Mononuclear cell (primary cell): ENCODE data around the gene STAB1. TPM values are rescaled to one million over a fixed set of nuclear protein-coding genes. Genes with fewer than 3 reads are reported as not detected.
"Not testable (repeated sequence)": the region's sequence is repeated elsewhere in the genome, so short reads cannot be mapped to it uniquely, and the experiment has no call there.

Source experiments
- H3K27me3 ChIP-seq: 2 replicates; pipeline ENCODE4 v1.6.0; 2011; ENCODE audit warnings: low read length, control low read depth; ENCODE audit not compliant: insufficient read depth
- H3K4me1 ChIP-seq: 2 replicates; pipeline ENCODE4 v1.5.1; 2011; ENCODE audit warnings: mild to moderate bottlenecking, low read length, control low read depth; ENCODE audit not compliant: insufficient read depth
- H3K4me3 ChIP-seq: 2 replicates; pipeline ENCODE4 v1.5.1; 2011; ENCODE audit warnings: mild to moderate bottlenecking, low read length, moderate library complexity
- H3K9me3 ChIP-seq: 2 replicates; pipeline ENCODE4 v1.5.1; 2011; ENCODE audit warnings: low read depth, mild to moderate bottlenecking, control low read depth, low read length
- total RNA-seq: library from RNA; depleted of rRNA; stranded (reverse); fragments of >200 nt; gene quantifications from one replicate; pipeline ENCODE4 v1.2.3, GENCODE V29; 2012

Gene STAB1
- total RNA-seq, 1 donor = 42.6 TPM

GRCh38 chr3:52519445-52520140 lies 24.5 kb downstream of the STAB1 start:
- Histone ChIP-seq H3K4me3 (no peak overlapping the region), H3K9me3 (no peaks in the 10 kb centered on the region), H3K4me1 (no peaks in the 10 kb centered on the region), H3K27me3 (no peaks in the 10 kb centered on the region)

GRCh38 chr3:52520141-52520667 lies 25.1 kb downstream of the STAB1 start:
- Histone ChIP-seq H3K4me3 (no peak overlapping the region), H3K9me3 (no peaks in the 10 kb centered on the region), H3K27me3 (no peaks in the 10 kb centered on the region), H3K4me1 (no peaks in the 10 kb centered on the region)

GRCh38 chr3:52520716-52521487 lies 25.8 kb downstream of the STAB1 start:
- no peaks in the 10 kb centered on the region for H3K4me1 ChIP-seq
- no peak overlapping the region for H3K4me3 ChIP-seq
- H3K27me3 ChIP-seq = no peaks in the 10 kb centered on the region
- no peaks in the 10 kb centered on the region for H3K9me3 ChIP-seq

DNA sequence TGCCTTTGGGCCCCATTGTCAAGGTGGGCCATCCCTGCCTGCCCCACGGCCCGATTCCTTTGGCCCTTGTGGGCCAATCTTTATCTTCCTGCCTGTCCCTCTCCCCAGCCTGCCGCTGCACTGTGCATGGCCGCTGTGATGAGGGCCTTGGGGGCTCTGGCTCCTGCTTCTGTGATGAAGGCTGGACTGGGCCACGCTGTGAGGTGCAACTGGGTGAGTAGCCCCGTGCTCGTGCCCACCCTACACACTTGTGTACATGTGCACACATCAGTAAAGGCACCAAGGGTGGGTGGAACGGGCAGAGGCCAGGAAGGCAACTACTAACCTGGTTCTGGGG lies 26.3 kb downstream of the STAB1 start:
- no peaks in the 10 kb centered on the region for H3K9me3 ChIP-seq
- H3K27me3 ChIP-seq = no peaks in the 10 kb centered on the region
- H3K4me1 ChIP-seq = no peaks in the 10 kb centered on the region
- H3K4me3 ChIP-seq = no peak overlapping the region

DNA sequence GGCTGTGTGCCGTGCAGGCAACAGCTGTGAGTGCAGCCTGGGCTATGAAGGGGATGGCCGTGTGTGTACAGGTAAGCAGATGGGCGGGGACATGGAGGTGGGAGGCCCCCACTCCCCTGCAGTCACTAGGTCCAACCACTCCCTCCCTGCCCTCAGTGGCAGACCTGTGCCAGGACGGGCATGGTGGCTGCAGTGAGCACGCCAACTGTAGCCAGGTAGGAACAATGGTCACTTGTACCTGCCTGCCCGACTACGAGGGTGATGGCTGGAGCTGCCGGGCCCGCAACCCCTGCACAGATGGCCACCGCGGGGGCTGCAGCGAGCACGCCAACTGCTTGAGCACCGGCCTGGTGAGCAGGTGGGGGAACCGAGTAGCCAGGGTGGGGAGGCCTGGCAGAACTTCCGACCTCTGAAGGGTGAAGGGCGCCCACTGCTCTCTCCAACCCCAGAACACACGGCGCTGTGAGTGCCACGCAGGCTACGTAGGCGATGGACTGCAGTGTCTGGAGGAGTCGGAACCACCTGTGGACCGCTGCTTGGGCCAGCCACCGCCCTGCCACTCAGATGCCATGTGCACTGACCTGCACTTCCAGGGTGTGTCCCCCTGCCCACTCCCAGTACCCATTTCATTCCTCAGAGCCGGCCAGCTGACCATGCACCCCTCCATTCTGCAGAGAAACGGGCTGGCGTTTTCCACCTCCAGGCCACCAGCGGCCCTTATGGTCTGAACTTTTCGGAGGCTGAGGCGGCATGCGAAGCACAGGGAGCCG lies 26.9 kb downstream of the STAB1 start:
- Histone ChIP-seq H3K4me1 (no peaks in the 10 kb centered on the region), H3K9me3 (no peaks in the 10 kb centered on the region), H3K27me3 (no peaks in the 10 kb centered on the region), H3K4me3 (no peak overlapping the region)

- no peaks in the 10 kb centered on the region for H3K27me3 ChIP-seq
- no peaks in the 10 kb centered on the region for H3K9me3 ChIP-seq
- no peaks in the 10 kb centered on the region for H3K4me1 ChIP-seq
- no peak overlapping the region for H3K4me3 ChIP-seq
Observed at GRCh38 chr3:52522651-52523251, 27.6 kb downstream of the STAB1 start.

DNA sequence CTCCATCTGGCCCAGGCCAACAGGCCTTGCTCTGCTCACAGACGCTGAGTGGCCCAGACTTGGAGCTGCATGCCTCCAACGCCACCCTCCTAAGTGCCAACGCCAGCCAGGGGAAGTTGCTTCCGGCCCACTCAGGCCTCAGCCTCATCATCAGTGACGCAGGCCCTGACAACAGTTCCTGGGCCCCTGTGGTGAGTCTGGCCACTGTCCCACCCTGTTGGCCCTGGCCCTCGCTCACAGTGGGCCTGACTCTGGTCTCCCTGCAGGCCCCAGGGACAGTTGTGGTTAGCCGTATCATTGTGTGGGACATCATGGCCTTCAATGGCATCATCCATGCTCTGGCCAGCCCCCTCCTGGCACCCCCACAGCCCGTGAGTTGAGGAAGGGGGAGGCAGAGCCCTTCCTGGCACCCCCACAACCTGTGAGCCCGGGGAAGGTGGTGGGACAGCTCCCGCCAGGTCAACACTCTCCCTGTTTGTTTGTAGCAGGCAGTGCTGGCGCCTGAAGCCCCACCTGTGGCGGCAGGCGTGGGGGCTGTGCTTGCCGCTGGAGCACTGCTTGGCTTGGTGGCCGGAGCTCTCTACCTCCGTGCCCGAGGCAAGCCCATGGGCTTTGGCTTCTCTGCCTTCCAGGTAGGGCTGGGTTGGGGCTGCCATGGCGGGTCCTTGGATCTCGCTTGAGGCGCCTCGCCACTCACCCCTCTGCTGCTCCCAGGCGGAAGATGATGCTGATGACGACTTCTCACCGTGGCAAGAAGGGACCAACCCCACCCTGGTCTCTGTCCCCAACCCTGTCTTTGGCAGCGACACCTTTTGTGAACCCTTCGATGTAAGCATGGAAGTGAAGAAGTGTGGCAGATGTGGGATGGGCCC lies 28.5 kb downstream of the STAB1 start:
- Histone ChIP-seq H3K9me3 (no peaks in the 10 kb centered on the region), H3K27me3 (no peaks in the 10 kb centered on the region), H3K4me1 (no peaks in the 10 kb centered on the region), H3K4me3 (no peak overlapping the region)

DNA sequence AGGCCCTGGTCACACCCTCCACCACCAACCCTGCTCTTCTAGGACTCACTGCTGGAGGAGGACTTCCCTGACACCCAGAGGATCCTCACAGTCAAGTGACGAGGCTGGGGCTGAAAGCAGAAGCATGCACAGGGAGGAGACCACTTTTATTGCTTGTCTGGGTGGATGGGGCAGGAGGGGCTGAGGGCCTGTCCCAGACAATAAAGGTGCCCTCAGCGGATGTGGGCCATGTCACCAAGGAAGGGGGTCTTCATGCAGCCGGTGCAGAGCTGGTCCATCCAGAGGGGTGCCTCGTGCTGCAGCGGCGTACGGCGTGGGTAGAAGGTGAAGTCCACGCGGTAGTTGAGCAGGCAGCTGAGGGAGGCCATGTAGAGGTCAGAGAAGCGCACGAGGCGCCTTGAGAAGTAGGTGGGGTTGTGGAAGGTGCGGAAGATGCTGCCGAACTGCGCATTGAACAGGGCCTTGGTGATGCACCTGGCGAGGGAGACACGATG lies 29.2 kb downstream of the STAB1 start:
- Histone ChIP-seq H3K9me3 (no peaks in the 10 kb centered on the region), H3K4me3 (no peak overlapping the region), H3K27me3 (no peaks in the 10 kb centered on the region), H3K4me1 (no peaks in the 10 kb centered on the region)

- no peaks in the 10 kb centered on the region for H3K27me3 ChIP-seq
- no peaks in the 10 kb centered on the region for H3K9me3 ChIP-seq
- no peak overlapping the region for H3K4me3 ChIP-seq
- H3K4me1 ChIP-seq = no peaks in the 10 kb centered on the region
Observed at GRCh38 chr3:52524752-52525679, 29.9 kb downstream of the STAB1 start.

GRCh38 chr3:52525680-52526561 lies 30.8 kb downstream of the STAB1 start:
- no peaks in the 10 kb centered on the region for H3K27me3 ChIP-seq
- no peak overlapping the region for H3K4me3 ChIP-seq
- no peaks in the 10 kb centered on the region for H3K9me3 ChIP-seq
- H3K4me1 ChIP-seq = no peaks in the 10 kb centered on the region

GRCh38 chr3:52526671-52527038 lies 31.5 kb downstream of the STAB1 start:
- not testable (repeated sequence) for H3K27me3 ChIP-seq, H3K4me1 ChIP-seq, H3K4me3 ChIP-seq, H3K9me3 ChIP-seq

GRCh38 chr3:52527039-52527731 lies 32.0 kb downstream of the STAB1 start:
- no peak overlapping the region for H3K4me3 ChIP-seq
- peaks cover 4% of the 10 kb centered on the region for H3K4me1 ChIP-seq
- H3K9me3 ChIP-seq = no peaks in the 10 kb centered on the region
- H3K27me3 ChIP-seq = no peaks in the 10 kb centered on the region
